Measurements from ENCODE around the gene ANXA11.
"Not testable (repeated sequence)": the region's sequence is repeated elsewhere in the genome, so short reads cannot be mapped to it uniquely, and the experiment has no call there.

DNA sequence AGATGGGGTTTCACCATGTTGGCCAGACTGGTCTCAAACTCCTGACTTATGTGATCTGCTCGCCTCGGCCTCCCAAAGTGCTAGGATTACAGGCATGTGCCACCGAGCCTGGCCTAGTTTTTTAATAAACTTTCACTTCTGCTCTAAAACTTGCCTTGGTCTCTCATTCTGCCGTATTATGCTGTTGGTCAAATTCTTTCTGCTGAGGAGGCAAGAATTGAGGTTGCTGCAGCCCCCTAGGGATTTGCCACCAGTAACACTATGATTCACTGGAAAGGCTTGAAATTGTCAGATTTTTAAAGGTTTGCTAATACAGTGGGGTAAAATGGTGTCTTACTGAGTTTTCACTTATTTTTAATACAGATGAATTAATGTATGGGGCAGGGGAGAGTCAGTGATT, 21.4 kb upstream of the ANXA11 start:
- TF ChIP-seq, protein P1, sequence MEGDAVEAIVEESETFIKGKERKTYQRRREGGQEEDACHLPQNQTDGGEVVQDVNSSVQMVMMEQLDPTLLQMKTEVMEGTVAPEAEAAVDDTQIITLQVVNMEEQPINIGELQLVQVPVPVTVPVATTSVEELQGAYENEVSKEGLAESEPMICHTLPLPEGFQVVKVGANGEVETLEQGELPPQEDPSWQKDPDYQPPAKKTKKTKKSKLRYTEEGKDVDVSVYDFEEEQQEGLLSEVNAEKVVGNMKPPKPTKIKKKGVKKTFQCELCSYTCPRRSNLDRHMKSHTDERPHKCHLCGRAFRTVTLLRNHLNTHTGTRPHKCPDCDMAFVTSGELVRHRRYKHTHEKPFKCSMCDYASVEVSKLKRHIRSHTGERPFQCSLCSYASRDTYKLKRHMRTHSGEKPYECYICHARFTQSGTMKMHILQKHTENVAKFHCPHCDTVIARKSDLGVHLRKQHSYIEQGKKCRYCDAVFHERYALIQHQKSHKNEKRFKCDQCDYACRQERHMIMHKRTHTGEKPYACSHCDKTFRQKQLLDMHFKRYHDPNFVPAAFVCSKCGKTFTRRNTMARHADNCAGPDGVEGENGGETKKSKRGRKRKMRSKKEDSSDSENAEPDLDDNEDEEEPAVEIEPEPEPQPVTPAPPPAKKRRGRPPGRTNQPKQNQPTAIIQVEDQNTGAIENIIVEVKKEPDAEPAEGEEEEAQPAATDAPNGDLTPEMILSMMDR (conservative IDR thresholded peaks at IDR 0.05 in 1 of 2, IDR thresholded peaks at IDR 0.05 in 1 of 2; ENCODE audit: low read depth in 1 of 2, low read length in 2 of 2): not testable (repeated sequence)
- TF ChIP-seq EZH2 (IDR thresholded peaks at IDR 0.05; ENCODE audit: low read length, missing control alignments): not testable (repeated sequence)
